ENCODE results near the gene HSPH1. TPM values are rescaled to one million over a fixed set of nuclear protein-coding genes. Genes with fewer than 3 reads are reported as not detected.

Gene HSPH1
- total and polyA plus RNA-seq, 2 of the 13 experiments (the other 11 are each of a cell fraction or from before 2014, with no cell fraction given) = 13.0 to 62.9 TPM

GRCh38 chr13:31124204-31124603, 37.5 kb downstream of the HSPH1 start (continued):
- TF ChIP-seq ZBTB40 (IDR thresholded peaks at IDR 0.05) (no peak), ZBTB40 (CRISPR knock-in tag; IDR thresholded peaks at IDR 0.05) (no peak), ZNF724P (CRISPR knock-in tag; IDR thresholded peaks at IDR 0.05; ENCODE audit: borderline replicate concordance) (no peak), PHB2 (IDR thresholded peaks at IDR 0.05; ENCODE audit: partially characterized antibody) (no peak)

Data from HepG2 (cell line).